GM13976 (cell line): ENCODE results near the gene SUN2.

Source experiments
- DNase-seq: peaks from one replicate; pipeline ENCODE4 v3.0.0; 2012; ENCODE audit warnings: low spot score
- CTCF ChIP-seq: IDR thresholded peaks from 2 replicates; pipeline ENCODE4 v1.5.1; 2012; ENCODE audit warnings: borderline replicate concordance, mild to moderate bottlenecking; ENCODE audit not compliant: insufficient read depth; ENCODE audit errors: extremely low read depth, missing control alignments, control extremely low read depth
- in situ Hi-C: fragments of 300-500 bp; cut with MboI; formaldehyde crosslinking; loops from one replicate; pipeline ENCODE4 v1.12.0; 2022; ENCODE audit warnings: low sequenced_read_pairs, mixed read lengths, inconsistent platforms; ENCODE audit not compliant: unreplicated experiment

SUN2 gene

GRCh38 chr22:38754751-38755154 lies 1.0 kb downstream of the SUN2 start:
- in situ Hi-C loops, result no loop called here
- DNase-seq, result no peak
- TF ChIP-seq CTCF, result no peak

GRCh38 chr22:38753948-38754750 lies 1.6 kb downstream of the SUN2 start:
- in situ Hi-C loops, result no loop called here
- DNase-seq, result no peak
- no peak for TF ChIP-seq CTCF

- no peak for TF ChIP-seq CTCF
- in situ Hi-C loops, result no loop called here
- DNase-seq, result peak; percentile 87
Measured at GRCh38 chr22:38751422-38752346, 4.1 kb downstream of the SUN2 start.

- DNase-seq, result no peak
- in situ Hi-C loops, result no loop called here
- no peak for TF ChIP-seq CTCF
Measured at GRCh38 chr22:38751066-38751421, 4.8 kb downstream of the SUN2 start.

GRCh38 chr22:38750638-38751037 lies 5.2 kb downstream of the SUN2 start:
- DNase-seq, result no peak
- in situ Hi-C loops, result no loop called here
- no peak for TF ChIP-seq CTCF

GRCh38 chr22:38750104-38750503 lies 5.7 kb downstream of the SUN2 start:
- in situ Hi-C loops, result no loop called here
- TF ChIP-seq CTCF, result no peak
- DNase-seq, result no peak
